AG20443 (cell line): ENCODE data around the gene BSND.
A peak's percentile ranks its signal among the peaks of the same experiment; 100 is the strongest.

ENCODE experiments used
- DNase-seq: peaks from one replicate; pipeline ENCODE4 v3.0.0; 2012; ENCODE audit warnings: low spot score, mixed read lengths

Gene BSND

GRCh38 chr1:55046871-55047270, 48.1 kb downstream of the BSND start:
- DNase-seq = no peak

GRCh38 chr1:55047611-55048010, 48.9 kb downstream of the BSND start:
- DNase-seq = no peak

- no peak for DNase-seq
Observed at GRCh38 chr1:55048453-55049270, 49.9 kb downstream of the BSND start.

GRCh38 chr1:55049271-55049913, 50.7 kb downstream of the BSND start:
- no peak for DNase-seq

GRCh38 chr1:55049914-55050278, 51.2 kb downstream of the BSND start:
- DNase-seq = no peak

- DNase-seq = peak; percentile 72
Observed at GRCh38 chr1:55050283-55050682, 51.5 kb downstream of the BSND start.

GRCh38 chr1:55051169-55051568, 52.4 kb downstream of the BSND start:
- no peak for DNase-seq

GRCh38 chr1:55051621-55052020, 52.9 kb downstream of the BSND start:
- no peak for DNase-seq

- no peak for DNase-seq
Observed at GRCh38 chr1:55052221-55053142, 53.7 kb downstream of the BSND start.

- DNase-seq = no peak
Observed at GRCh38 chr1:55053265-55053954, 54.7 kb downstream of the BSND start.

GRCh38 chr1:55054396-55054795, 55.7 kb downstream of the BSND start:
- DNase-seq = no peak

- DNase-seq = no peak
Observed at GRCh38 chr1:55055084-55055882, 56.5 kb downstream of the BSND start.

GRCh38 chr1:55055951-55056631, 57.4 kb downstream of the BSND start:
- no peak for DNase-seq

- DNase-seq = no peak
Observed at GRCh38 chr1:55056632-55056992, 57.9 kb downstream of the BSND start.

GRCh38 chr1:55057270-55057955, 58.7 kb downstream of the BSND start:
- no peak for DNase-seq

- no peak for DNase-seq
Observed at GRCh38 chr1:55057956-55058298, 59.2 kb downstream of the BSND start.

GRCh38 chr1:55059302-55060132, 60.8 kb downstream of the BSND start:
- no peak for DNase-seq

GRCh38 chr1:55060133-55060999, 61.6 kb downstream of the BSND start:
- peak; percentile 50 for DNase-seq
